ENCODE results near the gene LTO1. TPM values are rescaled to one million over a fixed set of nuclear protein-coding genes. Genes with fewer than 3 reads are reported as not detected.

The LTO1 gene
- total and polyA plus RNA-seq, 10 of the 15 experiments (the other 5 are each of a cell fraction or from before 2014, with no cell fraction given) = 2.6 to 27.5 (median 14.4) TPM

DNA sequence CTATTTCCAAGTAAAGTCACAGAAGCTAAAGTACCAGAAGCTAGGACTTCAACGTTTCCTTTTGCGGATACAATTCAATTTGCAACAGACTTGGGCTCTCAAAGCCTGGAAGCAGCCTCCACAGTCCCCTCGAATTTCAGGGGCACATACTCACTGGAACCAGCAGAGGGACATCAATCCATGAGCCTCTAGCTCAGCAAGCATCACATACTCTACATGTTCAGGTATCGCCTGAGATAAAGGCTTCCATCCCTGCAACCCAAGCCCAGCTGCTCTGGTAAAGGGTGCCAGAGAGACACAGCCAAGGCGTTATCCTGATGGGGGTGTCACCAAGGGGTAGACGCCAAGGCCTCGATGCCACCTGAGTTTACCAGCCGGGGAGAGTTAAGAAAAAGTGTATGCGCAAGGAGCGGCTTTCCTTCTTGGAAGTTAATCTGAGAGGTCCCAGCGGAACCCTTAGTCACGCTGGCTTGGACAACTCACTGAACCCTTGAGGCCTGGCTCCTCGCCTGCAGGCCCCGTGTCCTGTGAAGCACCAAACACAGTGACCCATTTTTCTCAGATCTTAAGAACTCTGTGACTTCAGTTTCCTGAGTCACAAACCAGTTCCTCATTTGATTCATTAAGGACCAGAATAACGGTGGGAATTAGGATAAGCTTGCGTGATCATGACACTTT lies 13.0 kb downstream of the LTO1 start:
- SMC1A ChIA-PET (ENCODE audit: uncharacterized antibody, unreplicated experiment) = interaction anchor here (2.6 kb wide), 1 partner anchor 9 kb away, joined by 6 read pairs; no protein-coding TSS in a partner anchor
- no peaks in the 10 kb centered on the region for H3K9me3 ChIP-seq (replicated peaks; ENCODE audit: control insufficient read depth, insufficient read depth, low read length)
- no peak for FAIRE-seq

More for the DNA sequence above, 13.0 kb downstream of the LTO1 start:
- ChIA-PET CTCF (interaction anchor here (2.2 kb wide), 1 partner anchor 561 kb away, joined by 5 read pairs; no protein-coding TSS in a partner anchor), RAD21 (ENCODE audit: unreplicated experiment) (no interaction called here), POLR2A (no interaction called here)
- Histone ChIP-seq H3K4me1 (ENCODE audit: control insufficient read depth, insufficient read depth, low read length) (no peaks in the 10 kb centered on the region), H3K79me2 (ENCODE audit: control insufficient read depth, insufficient read depth, low read length) (no peaks in the 10 kb centered on the region), H2AFZ (ENCODE audit: control insufficient read depth, low read depth, low read length) (no peak overlapping the region), H3K4me2 (ENCODE audit: control insufficient read depth, insufficient read depth) (no peak overlapping the region), H4K20me1 (ENCODE audit: control insufficient read depth, insufficient read depth) (peaks cover 3% of the 10 kb centered on the region; the same call in 1 of the 2 replicates), H3K4me3 (no peak overlapping the region), H3K27ac (ENCODE audit: control insufficient read depth, insufficient read depth) (no peak overlapping the region), H3K27me3 (replicated peaks in 1 of 2; ENCODE audit: control insufficient read depth in 2 of 2, insufficient read depth in 2 of 2, low read length in 1 of 2) (no peaks in the 10 kb centered on the region), H3K9ac (ENCODE audit: control insufficient read depth, insufficient read depth, low read length) (no peak overlapping the region), H3K36me3 (ENCODE audit: control insufficient read depth in 2 of 2, insufficient read depth in 2 of 2, low read length in 1 of 2) (peaks cover 0 to 4% of the 10 kb centered on the region in 2 experiments; a peak in 2 of 4 replicates)
- TF ChIP-seq, protein P1, sequence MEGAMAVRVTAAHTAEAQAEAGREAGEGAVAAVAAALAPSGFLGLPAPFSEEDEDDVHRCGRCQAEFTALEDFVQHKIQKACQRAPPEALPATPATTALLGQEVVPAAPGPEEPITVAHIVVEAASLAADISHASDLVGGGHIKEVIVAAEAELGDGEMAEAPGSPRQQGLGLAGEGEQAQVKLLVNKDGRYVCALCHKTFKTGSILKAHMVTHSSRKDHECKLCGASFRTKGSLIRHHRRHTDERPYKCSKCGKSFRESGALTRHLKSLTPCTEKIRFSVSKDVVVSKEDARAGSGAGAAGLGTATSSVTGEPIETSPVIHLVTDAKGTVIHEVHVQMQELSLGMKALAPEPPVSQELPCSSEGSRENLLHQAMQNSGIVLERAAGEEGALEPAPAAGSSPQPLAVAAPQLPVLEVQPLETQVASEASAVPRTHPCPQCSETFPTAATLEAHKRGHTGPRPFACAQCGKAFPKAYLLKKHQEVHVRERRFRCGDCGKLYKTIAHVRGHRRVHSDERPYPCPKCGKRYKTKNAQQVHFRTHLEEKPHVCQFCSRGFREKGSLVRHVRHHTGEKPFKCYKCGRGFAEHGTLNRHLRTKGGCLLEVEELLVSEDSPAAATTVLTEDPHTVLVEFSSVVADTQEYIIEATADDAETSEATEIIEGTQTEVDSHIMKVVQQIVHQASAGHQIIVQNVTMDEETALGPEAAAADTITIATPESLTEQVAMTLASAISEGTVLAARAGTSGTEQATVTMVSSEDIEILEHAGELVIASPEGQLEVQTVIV (IDR thresholded peaks at IDR 0.05; ENCODE audit: borderline replicate concordance, partially characterized antibody) = no peak
- TF ChIP-seq ZNF207 (IDR thresholded peaks at IDR 0.05; ENCODE audit: borderline replicate concordance) (no peak), SREBF2 (IDR thresholded peaks at IDR 0.05; ENCODE audit: low read length) (no peak)
- TF ChIP-seq, protein P2, sequence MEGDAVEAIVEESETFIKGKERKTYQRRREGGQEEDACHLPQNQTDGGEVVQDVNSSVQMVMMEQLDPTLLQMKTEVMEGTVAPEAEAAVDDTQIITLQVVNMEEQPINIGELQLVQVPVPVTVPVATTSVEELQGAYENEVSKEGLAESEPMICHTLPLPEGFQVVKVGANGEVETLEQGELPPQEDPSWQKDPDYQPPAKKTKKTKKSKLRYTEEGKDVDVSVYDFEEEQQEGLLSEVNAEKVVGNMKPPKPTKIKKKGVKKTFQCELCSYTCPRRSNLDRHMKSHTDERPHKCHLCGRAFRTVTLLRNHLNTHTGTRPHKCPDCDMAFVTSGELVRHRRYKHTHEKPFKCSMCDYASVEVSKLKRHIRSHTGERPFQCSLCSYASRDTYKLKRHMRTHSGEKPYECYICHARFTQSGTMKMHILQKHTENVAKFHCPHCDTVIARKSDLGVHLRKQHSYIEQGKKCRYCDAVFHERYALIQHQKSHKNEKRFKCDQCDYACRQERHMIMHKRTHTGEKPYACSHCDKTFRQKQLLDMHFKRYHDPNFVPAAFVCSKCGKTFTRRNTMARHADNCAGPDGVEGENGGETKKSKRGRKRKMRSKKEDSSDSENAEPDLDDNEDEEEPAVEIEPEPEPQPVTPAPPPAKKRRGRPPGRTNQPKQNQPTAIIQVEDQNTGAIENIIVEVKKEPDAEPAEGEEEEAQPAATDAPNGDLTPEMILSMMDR (IDR thresholded peaks at IDR 0.05 in 2 of 3, conservative IDR thresholded peaks at IDR 0.05 in 1 of 3; ENCODE audit: control insufficient read depth in 2 of 3, extremely low read depth in 1 of 3, insufficient read depth in 1 of 3, low read depth in 3 of 3, low read length in 3 of 3) = peak in 1 of 3 experiments; percentile 15; a peak in 2 of 6 replicates
- no peak for DNase-seq (ENCODE audit: low read depth, low spot score)
- in situ Hi-C loops (cut with MboI) (loop anchor here (10.0 kb wide), 1 partner anchor 557 kb away; no protein-coding TSS in a partner anchor), intact Hi-C loops (cut with micrococcal nuclease; ENCODE audit: unreplicated experiment) (no loop called here)
- ATAC-seq = no peak
- BruUV-seq (replicated peaks) = no TSS peak
- WGBS (ENCODE audit: insufficient coverage, insufficient replicate concordance, low lambda C conversion rate, missing lambda C conversion rate) = 74% methylated on average over 16 of the region's 16 CpGs
